Measurements from ENCODE around the gene PPP1R14D.

Gene PPP1R14D

DNA sequence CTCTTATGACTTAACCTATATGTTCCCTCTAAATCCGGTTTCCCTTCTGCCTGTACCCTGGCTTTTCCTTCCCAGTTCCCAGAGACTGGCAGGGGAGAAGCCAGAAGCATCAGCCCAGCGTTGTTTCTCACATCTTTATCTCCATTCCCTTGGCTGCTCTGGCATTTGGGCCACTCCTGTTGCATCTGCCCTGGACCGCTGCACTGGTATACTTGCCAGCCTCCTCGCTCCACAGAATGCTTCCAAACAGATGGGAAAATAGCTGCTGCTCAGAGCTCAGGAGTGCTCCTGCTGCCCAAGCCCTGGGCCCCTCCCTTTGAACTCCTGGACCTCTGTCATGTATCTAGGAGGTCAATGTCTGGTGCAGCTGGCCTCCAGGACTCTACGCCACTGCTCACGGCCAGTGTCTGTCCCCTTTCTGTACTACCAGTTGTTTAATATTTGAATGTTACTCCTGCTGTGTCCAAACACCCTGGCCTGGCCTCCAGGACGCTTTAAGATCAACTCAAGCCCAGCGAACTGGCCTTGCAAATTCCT lies 22.1 kb upstream of the PPP1R14D start:
- DNase-seq, result no peak

DNA sequence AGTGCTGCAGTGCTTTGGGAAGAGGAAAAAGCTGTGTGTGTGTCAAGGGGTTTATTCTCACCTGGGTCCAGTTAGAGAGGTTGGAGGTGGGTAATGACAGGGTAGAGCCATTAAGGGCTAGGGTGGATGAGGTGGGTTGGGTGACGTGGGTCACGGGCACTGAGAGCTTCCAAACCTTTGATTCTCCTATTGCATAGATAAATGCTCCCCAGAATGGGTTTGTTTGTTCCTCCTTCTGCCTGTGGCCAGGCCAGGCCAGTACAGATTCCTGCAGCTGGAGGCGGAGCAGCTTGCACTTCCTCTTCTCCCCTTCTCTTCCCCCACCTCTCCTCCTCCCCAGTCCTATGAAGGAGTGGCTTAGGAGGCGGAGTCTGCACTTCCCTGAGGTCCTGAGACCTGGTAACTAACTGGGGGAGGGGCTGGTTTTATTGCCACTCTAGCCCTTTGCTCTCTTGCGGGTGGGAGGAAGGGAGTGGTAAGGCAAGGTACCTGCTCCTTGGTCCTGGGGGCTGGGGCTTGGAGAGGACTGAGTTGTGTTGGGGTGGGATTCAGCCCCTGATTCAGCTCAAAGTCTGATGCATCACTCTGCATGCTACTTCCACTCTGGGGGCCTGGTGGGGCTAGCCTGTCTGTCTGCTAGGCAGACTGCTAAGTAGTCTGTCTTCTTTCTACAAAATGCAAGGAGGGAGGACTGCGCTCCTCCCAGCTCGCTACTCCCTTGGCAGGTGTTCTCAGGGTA lies 18.9 kb upstream of the PPP1R14D start:
- DNase-seq, result no peak

DNA sequence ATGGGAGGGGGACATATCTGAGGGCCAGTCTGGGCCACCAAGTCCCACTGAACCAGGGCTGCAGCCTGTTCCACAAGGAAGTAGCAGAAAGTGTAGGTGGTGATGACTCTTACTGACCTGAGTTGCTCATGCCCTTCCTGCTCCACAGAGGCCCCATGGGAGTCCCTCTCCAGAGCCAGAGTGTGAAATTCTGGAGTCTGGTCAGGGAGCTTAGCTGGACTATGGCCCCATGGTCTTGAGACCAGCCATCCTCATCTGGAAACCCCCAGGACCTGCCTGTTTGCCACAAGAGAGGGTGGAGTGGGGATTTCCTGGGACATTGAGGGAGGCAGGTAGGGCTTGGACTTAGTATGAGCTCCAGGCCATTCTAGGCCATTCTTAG lies 18.3 kb upstream of the PPP1R14D start:
- DNase-seq, result no peak

DNA sequence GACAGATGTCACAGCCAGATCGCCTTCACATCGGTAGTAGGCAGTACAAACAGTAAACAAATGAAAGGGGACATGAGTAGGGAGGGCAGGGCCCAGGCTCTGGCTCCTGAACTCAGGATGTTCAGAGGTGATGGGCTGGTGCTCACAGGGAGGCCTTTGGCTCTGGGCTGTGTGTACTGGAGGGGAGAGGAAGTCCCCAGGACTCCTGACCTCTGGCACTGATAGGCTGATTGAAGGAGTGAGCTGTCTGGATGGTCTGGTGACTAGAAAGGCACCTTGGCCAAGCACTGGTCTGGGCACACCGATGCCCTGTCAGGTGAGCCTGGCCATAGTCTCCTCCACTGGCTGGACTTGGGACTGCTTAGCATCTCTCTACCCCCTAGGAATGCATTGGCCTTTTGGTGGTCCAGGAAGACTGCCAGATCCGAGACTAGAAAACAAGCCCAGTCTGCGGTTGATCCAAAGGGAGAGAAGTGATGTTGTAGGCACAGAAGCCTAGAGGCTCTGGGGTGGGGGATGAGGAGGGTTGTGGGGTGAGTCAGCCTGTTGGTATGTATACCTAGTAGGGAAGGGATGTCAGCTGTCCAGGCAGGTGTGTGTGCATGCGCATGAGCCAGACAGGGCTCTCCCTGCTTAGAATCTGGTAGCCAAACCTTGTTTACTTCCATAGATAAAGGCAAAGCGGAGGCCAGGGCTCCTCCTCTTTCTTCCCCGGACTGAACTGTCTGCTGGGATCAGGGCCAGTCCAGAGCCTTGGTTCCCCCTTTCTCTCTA lies 17.2 kb upstream of the PPP1R14D start:
- DNase-seq, result no peak

DNA sequence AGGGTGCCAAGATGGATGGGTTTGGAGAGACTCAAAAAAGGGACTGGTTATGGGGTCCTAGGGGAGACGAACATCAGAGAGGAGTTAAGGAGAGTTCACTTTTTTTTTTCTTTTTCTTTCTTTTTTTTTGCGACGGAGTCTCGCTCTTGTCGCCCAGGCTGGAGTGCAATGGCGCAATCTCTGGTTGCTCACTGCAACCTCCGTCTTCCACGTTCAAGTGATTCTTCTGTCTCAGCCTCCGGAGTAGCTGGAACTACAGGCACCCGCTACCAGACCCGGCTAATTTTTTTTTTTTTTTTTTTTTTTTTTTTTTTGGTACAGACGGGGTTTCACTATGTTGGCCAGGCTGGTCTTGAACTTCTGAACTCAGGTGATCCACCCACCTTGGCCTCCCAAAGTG lies 16.5 kb upstream of the PPP1R14D start:
- DNase-seq, result no peak

DNA sequence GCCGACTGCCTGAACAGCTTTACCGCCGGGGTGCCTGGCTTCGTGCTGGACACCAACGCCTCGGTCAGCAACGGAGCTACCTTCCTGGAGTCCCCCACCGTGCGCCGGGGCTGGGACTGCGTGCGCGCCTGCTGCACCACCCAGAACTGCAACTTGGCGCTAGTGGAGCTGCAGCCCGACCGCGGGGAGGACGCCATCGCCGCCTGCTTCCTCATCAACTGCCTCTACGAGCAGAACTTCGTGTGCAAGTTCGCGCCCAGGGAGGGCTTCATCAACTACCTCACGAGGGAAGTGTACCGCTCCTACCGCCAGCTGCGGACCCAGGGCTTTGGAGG lies 16.2 kb upstream of the PPP1R14D start:
- DNase-seq, result peak in 1 of 4 experiments; percentile 22

DNA sequence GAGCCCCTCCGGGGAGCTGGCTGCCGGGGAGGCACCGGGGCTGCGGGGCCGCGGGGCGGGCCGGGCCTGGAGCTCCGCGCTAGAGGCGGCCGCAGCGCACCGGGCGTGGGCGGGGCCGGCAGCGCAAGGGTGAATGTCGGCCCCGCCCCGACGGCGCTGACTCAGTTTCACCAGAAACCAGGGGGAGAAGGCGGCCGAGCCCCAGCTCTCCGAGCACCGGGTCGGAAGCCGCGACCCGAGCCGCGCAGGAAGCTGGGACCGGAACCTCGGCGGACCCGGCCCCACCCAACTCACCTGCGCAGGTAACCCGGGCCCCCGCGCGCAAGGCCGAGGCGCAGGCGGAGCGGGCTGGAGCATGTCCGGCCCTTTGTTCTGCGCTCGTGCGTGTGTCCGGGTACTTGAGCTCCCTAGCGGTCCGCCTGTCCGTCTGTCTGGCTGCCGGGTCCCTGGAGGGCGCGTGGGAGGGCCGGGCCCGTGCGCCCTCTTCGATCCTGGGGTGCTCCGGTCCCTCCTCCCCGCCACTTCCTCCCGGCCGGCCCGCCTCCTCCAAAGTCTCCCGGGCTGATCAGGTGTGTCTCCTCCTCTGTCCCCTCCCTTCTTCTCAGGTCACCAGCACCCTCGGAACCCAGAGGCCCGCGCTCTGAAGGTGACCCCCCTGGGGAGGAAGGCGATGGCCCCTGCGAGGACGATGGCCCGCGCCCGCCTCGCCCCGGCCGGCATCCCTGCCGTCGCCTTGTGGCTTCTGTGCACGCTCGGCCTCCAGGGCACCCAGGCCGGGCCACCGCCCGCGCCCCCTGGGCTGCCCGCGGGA lies 15.6 kb upstream of the PPP1R14D start, which contains the start of gene SPINT1:
Gene SPINT1 (plus strand): TSS at position 164 of the 811 bp plus-strand sequence. CDS start 507 bp downstream, at position 671.
- DNase-seq, result peak in 3 of 4 experiments; percentile 3 to 13 (median 6)

DNA sequence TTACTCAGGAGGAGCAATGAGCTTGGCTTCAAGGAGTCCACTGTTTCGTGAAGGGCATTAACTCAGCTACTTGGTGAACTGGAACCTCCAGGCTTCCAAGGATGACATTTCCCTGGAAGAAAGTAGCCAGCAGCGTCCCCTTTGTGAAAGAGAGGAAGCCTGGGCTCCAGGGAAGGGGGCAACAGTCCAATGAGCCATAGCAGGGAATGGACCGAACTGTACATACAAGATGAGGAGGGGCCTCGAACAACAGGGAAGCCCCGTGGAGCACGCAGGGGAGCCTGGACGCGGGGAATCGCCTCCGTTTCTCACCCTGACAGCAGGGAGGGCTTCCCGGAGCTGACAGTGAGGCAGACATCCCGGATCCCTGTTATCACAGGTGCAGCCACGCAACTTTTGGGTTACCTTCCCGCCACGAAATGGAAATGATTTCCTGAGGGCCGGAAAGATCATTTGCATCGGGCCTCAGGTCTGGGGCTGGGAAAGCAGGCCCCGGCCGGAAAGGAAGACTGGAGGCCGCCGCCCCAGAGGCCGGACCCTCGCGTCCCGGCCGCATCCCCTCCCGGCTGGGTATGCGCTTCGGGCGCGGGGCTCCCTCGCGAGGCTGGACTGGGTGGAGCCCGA lies 14.9 kb upstream of the PPP1R14D start:
- DNase-seq, result no peak

DNA sequence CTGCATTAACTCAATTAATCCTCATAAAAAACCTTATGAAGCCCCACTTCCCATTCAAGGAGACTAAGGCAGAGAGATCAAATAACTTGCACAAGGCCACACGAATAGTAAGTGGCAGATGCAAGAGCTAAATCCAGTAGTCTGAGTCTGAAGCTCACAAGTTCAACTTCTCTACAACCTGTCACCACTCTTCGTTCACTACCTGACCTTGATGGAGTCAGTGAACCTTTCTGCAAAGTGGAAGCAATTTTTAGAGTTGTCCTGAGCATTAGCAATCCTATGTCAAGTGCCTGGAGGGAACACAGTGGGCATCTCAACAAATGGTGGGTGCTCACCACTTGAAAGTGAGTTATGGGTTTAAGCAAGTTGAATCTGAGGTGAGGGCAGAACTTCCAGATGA lies 13.2 kb upstream of the PPP1R14D start:
- no peak for DNase-seq

DNA sequence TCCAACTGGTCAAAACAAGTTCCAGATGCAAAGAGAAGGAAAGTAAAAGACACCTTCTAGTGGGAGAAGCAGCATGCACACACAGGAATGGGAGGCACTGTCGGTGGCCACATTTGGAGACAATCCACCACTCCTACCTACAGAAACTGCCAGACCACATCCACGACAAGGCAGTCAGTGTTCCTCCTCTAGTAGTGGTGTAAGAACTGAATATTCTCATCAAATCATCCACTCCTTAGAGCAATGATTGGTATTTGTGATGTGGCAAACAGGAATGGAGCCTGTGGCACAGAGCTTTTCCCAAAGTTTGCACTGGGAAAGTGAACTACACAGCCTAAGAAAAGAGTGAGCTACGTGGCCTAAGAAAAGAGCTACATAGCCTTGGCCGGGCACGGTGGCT lies 10.2 kb upstream of the PPP1R14D start:
- no peak for DNase-seq

DNA sequence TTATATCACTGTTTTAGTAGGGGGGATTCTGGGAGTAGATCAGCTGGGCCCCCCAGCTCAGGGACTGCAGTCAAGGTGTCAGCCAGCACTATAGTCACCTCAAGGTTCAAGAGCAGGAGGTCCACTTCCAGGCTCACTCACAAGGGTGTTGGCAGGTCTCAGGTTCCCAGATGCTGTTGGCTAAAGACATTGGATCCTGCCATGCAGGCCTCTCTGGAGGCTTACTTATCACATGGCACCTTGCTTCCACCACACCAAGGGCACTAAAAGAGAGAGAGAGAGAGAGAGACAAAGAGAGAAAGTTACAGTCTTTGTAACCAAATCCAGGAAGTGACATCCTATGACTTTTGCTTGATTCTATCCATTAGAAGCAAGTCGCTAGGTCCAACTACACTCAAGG lies 7.5 kb upstream of the PPP1R14D start:
- DNase-seq, result no peak

DNA sequence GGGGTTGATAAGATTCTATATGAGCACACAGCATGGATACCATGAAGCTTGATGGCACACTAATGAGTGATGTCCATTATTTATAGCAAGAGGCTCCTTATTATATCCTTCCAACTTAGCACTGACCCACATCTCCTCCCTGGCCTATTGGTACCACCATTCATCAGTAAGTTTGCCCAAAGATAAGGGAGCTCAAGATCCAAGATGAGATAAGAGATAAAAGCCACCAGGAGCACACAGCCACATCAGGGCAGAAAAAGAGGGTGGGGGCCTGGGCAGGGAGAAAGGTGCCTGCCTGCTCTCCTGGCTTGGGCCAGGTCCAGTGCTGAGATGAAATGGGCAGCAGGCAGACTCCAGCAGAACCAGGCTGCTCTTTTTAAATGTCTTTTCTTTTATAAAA lies 4.4 kb upstream of the PPP1R14D start:
- no peak for DNase-seq

DNA sequence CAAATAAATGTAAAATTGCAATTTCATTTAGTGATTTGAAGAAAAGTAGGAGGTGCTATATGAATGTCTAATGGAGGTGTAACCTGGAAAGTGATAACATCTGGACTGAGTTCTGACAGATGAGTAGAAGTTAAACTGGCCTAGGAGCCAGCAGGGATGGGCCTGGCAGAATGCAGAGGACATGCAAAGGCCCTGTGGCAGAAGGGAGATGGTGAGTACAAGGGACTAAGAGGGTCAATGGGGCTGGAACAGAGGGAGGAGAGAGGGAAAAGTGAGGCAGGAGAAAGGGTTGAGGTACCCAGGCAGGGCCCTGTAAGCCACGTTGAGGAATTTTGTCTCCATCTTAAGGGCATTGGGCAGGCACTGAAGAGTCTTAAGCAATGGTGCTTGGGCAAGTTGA lies 3.4 kb upstream of the PPP1R14D start:
- no peak for DNase-seq

DNA sequence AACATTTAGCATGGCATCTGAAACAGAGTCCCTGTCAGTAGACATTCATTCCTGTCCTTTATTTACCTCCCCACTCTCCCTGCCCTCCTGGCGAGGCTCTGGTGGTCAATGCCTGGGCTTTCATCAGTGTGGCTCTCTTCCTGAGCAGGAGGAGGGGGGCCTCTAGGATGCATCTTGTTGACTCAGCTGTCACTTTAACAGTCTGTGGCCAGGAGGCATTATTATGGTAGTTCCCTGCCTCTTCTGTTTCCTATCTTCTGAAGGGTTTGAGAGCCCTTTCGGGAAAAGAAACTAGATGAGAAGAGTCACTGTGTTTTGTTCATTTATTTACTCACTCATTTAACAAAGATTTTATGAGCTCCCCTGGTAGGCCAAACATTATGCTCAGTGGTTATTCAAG lies 2.4 kb upstream of the PPP1R14D start:
- DNase-seq, result no peak

DNA sequence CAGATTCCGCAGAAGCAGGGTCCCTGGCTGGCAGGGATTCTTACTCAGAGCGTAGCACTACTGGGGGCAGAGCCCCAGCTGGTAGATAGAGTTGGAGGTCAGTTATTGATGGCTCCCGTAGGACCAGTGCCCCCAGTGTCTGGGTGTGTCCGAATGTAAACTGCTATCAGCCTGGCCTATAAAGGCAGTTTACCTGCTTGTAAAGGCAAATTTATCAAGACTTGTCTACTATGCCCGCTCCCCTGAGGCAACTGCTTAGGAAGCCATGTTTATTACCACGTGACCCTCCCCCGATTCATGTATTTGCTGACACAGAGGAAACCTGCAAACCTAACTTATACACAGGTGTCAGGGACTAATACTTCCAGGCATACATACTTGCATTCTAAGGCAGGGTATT lies 607 bp upstream of the PPP1R14D start:
- DNase-seq, result no peak

DNA sequence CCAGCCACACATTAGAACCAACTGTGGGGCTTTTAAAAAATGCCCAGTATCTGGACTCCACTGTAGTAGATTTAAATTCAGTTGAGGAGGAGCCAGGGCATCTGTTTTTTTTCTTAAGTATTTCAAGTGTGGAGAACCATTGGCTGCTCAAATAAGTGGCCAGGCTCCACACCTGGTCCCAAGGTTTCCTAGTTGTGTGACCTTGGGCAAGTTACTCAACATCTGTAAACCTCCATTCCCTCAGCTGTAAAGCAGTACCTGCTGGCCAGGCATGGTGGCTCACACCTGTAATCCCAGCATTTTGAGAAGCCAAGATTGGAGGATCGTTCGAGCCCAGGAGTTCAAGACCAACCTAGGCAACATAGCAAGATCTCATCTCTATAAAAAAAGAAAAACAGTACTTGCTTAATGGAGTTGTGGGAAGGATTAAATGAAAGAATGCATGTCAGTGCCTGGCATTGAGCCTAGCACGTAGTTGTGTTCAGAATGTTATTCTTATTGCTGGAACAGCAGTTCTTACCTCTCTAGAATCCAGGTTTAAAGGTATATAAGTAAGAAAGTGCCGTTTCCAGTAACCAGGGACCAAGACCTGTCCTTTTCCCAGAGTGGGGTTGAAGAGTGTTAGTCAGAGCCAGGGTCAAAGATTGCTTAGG lies 2.0 kb downstream of the PPP1R14D start:
- DNase-seq, result no peak

DNA sequence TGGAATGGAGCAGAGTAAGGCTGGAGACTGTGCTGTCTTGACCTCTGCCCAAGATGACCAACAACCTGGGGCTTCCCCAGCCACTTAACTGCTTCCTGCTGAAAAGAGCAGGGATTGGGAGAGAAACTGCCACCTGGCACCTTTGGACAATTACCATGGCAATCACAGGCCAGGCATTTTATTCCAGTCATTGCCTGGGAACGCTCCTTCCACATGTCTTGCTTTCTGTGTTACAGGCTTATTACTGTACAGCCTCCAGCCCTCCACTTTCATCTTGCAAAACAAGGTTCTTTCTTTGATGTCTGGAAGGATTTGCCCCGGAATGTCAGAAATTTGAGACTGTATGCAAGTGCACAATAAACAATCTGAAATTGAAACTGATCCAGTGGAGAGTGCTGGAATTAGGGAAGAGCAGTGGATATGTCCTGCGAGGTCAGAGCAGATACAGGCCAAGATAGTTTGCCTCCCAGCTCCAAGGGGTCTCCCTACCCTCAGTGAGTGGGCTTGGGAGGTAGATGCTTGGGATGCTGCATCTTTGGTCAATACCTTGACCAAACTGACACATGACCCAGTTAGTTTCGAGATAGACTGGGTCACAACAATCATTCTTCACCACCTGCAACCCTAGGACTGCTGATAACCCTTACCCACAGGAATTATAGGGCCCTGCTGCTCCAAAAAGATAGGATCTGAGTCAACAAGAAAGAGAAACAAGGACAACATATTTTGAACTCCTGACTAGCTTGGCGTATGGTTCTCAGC lies 2.7 kb downstream of the PPP1R14D start:
- no peak for DNase-seq

DNA sequence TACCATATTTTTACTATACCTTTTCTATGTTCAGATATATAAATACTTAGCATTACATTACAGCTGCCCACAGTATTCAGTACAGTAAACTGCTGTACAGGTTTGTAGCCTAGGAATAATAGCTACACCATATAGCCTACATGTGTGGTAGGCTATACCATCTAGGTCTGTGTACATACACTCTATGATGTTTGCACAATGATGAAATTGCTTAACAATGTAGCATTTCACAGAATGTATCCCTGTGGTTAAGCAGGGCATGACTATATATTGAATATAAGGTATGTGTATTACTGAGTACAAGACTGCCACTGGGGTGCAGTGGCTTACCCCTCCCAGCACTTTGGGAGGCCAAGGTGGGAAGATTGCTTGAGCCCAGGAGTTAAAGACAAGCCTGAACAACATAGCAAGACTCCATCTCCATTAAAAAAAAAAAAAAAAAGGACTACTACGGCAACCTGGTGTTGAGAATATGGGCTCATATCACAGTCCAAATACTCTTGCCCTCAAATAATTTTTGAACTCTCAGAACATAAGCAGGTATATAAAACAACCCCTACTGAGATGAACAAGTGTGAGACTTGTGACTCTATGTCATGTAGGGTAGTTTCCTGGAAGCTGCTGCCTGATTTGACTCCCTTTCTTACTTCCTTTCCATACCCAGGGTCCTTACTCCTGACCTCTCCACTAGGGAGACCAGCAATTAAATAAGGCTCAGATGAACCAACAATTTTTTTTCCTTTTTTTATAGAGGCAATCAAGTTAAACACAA lies 4.8 kb downstream of the PPP1R14D start:
- DNase-seq, result no peak

DNA sequence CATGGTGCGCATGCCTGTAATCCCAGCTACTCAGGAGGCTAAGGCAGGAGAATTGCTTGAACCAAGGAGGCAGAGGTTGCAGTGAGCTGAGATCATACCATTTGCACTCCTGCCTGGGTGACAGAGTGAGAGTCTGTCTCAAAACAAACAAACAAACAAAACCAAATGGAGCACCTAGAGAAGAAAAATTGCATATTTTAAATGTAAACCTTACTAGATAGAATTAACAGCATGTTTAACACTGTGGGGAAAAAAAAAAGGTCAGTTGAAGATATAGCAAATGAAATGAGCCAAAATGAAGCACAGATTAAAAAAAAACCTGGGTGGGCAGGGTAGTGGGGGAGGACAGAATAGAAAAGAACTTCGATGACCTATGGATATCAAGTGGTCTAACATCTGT lies 7.3 kb downstream of the PPP1R14D start:
- no peak for DNase-seq

DNA sequence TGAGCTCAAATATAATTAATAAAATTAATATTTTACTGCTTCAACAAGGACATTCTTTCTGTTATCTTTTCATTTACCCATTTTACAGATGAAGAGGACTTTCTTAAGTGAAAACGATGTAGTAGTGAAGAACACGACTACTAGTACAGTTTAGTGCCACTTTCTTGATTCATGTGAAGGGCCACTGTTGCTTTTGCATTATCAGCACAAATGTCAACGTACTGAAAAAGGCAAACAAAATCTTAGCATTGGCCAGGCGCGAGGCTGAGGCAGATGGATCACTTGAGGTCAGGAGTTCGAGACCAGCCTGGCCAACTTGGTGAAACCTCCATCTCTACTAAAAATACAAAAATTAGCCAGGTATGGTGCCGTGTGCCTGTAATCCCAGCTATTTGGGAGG lies 9.5 kb downstream of the PPP1R14D start:
- no peak for DNase-seq
